ENCODE measurements around the gene LCP2. TPM values are rescaled to one million over a fixed set of nuclear protein-coding genes. Genes with fewer than 3 reads are reported as not detected.

The LCP2 gene
- polyA plus RNA-seq, 1 experiment, result not detected

DNA sequence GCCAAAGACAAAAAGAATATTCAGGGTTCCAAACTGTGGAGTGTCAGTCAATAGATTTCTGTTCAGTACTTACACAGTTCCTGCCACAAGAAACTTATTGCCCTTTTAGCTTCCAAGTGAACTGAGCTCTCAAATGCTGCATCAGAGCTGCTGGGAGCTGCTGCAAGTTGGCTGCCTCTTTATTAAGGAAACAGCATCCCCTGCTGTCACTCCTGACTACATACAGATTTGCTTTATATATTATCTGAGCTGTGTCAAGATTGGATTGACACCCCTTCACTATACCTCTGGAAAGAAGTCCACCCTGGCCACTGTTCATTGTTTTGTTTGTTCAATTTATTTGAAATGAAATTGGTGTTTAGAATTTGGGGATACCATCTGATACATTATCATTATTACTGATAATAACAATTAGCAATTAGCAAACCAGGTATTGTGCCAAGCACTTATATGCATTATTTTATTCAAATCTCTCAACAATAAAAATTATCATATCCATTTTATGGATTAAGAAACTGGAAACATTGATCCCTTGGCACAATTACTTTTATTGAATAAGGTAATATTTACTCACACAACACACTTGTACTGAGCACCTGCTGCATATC is 81.2 kb downstream of the LCP2 start:
- Histone ChIP-seq H3K36me3 (ENCODE audit: control insufficient read depth, insufficient read depth, low read length) (no peaks in the 10 kb centered on the region), H3K27me3 (ENCODE audit: control insufficient read depth, insufficient read depth, low read length) (no peaks in the 10 kb centered on the region; the same call in 1 of the 2 replicates), H3K4me3 (ENCODE audit: low read depth, low read length) (no peak overlapping the region)
- ChIA-PET POLR2A (no interaction called here), CTCF (interaction anchor here (1.1 to 2.9 kb wide), 3 partner anchors 10 to 115 kb away, joined by 3 to 16 read pairs (median 6); no protein-coding TSS in a partner anchor)
- no peak for DNase-seq (ENCODE audit: low read depth)
- TF ChIP-seq, protein P1, sequence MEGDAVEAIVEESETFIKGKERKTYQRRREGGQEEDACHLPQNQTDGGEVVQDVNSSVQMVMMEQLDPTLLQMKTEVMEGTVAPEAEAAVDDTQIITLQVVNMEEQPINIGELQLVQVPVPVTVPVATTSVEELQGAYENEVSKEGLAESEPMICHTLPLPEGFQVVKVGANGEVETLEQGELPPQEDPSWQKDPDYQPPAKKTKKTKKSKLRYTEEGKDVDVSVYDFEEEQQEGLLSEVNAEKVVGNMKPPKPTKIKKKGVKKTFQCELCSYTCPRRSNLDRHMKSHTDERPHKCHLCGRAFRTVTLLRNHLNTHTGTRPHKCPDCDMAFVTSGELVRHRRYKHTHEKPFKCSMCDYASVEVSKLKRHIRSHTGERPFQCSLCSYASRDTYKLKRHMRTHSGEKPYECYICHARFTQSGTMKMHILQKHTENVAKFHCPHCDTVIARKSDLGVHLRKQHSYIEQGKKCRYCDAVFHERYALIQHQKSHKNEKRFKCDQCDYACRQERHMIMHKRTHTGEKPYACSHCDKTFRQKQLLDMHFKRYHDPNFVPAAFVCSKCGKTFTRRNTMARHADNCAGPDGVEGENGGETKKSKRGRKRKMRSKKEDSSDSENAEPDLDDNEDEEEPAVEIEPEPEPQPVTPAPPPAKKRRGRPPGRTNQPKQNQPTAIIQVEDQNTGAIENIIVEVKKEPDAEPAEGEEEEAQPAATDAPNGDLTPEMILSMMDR (IDR thresholded peaks at IDR 0.05; ENCODE audit: insufficient read depth, low read depth, low read length), result peak; percentile 44

DNA sequence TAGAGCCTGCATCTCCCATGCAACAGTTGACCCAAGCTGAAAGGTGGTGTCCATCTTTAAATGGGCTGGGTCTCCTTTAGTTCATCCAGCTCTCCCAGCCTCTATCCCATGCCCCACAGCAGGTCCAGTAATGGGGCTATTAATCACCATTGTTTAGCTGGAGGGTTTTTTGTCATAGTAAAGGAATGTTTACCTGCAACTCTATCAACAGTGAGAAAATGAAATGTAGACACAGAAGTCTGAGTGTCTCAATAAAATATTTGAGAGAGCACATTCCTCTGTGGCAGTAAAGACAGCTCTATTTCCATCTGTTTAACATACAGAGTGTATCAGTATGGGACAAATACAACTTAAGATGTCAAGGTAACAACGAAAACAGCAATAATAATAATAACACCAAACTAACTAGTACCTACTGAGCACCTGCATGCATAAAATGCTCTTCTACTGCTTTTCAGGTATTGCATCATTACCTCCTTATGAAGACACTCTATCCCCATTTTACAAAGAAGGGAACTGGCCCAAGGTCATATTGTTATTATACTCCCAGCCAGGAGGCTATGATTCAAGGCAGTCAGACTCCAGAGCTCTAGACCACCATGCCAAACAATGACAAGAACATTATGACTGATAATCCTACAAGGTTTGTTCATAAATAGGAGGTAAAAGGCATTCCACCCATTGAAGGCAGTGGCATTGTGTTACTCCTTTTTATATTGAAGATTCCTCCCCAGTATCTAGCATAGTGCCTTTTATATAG is 85.8 kb downstream of the LCP2 start:
- TF ChIP-seq, protein P1 (IDR thresholded peaks at IDR 0.05; ENCODE audit: insufficient read depth, low read depth, low read length), result no peak
- DNase-seq (ENCODE audit: low read depth), result no peak
- H3K4me3 ChIP-seq (ENCODE audit: low read depth, low read length), result no peak overlapping the region
- CTCF ChIA-PET, result interaction anchor here (1.0 to 1.5 kb wide), 3 partner anchors 10 to 111 kb away, joined by 3 to 5 read pairs (median 4); no protein-coding TSS in a partner anchor
- H3K36me3 ChIP-seq (ENCODE audit: control insufficient read depth, insufficient read depth, low read length), result no peaks in the 10 kb centered on the region
- POLR2A ChIA-PET, result no interaction called here
- H3K27me3 ChIP-seq (ENCODE audit: control insufficient read depth, insufficient read depth, low read length), result no peaks in the 10 kb centered on the region

DNA sequence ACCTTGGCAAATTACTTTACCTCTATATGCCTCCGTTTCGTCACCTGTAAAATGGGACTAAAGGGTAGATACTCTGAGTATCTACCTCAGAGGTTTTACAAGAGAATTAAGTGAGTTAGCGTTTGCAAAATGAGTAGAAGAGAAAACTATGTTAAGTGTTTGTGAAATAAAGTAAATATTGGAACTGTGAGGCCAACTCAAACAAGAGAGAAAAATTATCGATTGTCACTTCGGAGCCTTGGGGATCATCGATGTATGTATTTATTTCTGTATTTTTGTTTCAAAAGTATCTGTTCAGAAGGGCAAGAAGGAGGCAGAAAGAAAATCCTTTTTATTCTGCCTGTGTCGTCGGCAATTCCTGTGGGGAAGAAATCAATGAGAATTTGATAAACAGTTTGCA is 90.6 kb downstream of the LCP2 start:
- TF ChIP-seq, protein P1 (IDR thresholded peaks at IDR 0.05; ENCODE audit: insufficient read depth, low read depth, low read length), result no peak
- Histone ChIP-seq H3K4me3 (ENCODE audit: low read depth, low read length) (no peak overlapping the region), H3K27me3 (ENCODE audit: control insufficient read depth, insufficient read depth, low read length) (peaks cover 2% of the 10 kb centered on the region), H3K36me3 (ENCODE audit: control insufficient read depth, insufficient read depth, low read length) (no peaks in the 10 kb centered on the region)
- ChIA-PET CTCF (no interaction called here), POLR2A (no interaction called here)
- DNase-seq (ENCODE audit: low read depth), result no peak

DNA sequence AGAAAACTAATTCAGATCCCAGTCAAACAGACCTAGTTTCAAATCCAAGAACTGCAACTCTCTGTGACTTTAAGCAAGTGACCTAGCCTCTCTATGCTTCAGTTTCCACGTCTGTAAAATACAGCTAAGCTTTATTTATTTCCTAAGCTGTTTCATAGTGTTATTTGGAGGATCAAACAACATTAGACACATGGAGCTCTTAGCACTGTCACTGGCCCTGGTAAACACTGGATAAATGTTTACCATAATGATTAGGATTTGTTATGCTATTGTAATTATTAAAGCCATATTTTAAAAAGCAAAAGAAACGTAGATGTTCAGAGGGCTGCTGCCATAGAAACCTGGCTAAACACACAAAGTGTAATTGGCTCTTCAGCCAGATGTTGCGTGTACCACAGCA is 91.4 kb downstream of the LCP2 start:
- Histone ChIP-seq H3K36me3 (ENCODE audit: control insufficient read depth, insufficient read depth, low read length) (no peaks in the 10 kb centered on the region), H3K27me3 (ENCODE audit: control insufficient read depth, insufficient read depth, low read length) (peaks cover 4% of the 10 kb centered on the region), H3K4me3 (ENCODE audit: low read depth, low read length) (no peak overlapping the region)
- ChIA-PET POLR2A (no interaction called here), CTCF (interaction anchor here (0.9 to 1.0 kb wide), 2 partner anchors 10 to 23 kb away, joined by 3 to 5 read pairs; no protein-coding TSS in a partner anchor)
- no peak for DNase-seq (ENCODE audit: low read depth)
- TF ChIP-seq, protein P1 (IDR thresholded peaks at IDR 0.05; ENCODE audit: insufficient read depth, low read depth, low read length), result no peak

DNA sequence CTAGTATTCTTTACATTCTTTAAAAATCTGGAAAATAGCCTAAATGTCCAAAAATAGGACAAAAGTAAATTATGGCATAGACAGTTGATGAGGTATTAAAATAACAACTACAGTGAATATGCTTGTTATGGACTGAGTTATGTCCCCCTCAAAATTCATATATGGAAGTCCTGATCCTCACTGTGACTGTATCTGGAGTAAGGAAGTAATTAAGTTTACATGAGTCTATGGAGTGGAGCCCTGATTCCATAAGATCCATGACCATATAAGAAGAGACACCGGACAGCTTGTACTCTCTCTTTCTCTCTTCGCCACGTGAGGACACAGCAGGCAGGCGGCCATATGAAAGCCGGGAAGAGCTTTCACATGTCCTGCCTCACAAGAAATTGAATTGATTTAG is 93.4 kb downstream of the LCP2 start:
- no peak overlapping the region for H3K4me3 ChIP-seq (ENCODE audit: low read depth, low read length)
- CTCF ChIA-PET, result interaction anchor here (0.7 kb wide), 1 partner anchor 22 kb away, joined by 3 read pairs; no protein-coding TSS in a partner anchor
- H3K27me3 ChIP-seq (ENCODE audit: control insufficient read depth, insufficient read depth, low read length), result peaks cover 4% of the 10 kb centered on the region
- POLR2A ChIA-PET, result no interaction called here
- no peak for DNase-seq (ENCODE audit: low read depth)
- H3K36me3 ChIP-seq (ENCODE audit: control insufficient read depth, insufficient read depth, low read length), result no peaks in the 10 kb centered on the region
- TF ChIP-seq, protein P1 (IDR thresholded peaks at IDR 0.05; ENCODE audit: insufficient read depth, low read depth, low read length), result no peak

Measured in BJ (cell line).